ENCODE results near the gene ARID1B. TPM values are rescaled to one million over a fixed set of nuclear protein-coding genes. Genes with fewer than 3 reads are reported as not detected.
A peak's percentile ranks its signal among the peaks of the same experiment; 100 is the strongest.

Gene ARID1B
- total RNA-seq, 2 donors from 2014 or later, result 79.3 to 84.6 TPM

DNA sequence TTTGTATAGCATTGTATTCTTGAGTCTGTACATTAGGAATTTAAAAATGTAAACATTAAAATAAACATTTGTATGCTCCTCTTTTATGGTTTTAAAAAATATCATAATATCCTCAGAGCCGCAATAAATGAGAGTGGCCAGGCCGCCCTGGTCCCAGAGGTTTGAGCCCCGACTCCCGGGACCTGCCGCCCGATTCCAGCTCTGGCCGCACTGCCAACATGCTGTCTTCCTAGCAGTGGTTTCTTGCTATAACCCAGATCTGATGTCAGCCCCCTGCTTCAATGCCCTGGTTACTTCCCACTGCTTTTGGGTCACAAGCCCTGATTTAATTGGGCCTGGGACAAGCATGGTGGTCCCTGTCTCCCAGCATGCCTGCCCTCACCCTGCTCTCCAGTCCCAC lies 5.4 kb upstream of the ARID1B start:
- intact Hi-C loops (cut with DNase I), result loop anchor here (10.0 kb wide), 2 partner anchors 87 to 207 kb away; no protein-coding TSS in a partner anchor

DNA sequence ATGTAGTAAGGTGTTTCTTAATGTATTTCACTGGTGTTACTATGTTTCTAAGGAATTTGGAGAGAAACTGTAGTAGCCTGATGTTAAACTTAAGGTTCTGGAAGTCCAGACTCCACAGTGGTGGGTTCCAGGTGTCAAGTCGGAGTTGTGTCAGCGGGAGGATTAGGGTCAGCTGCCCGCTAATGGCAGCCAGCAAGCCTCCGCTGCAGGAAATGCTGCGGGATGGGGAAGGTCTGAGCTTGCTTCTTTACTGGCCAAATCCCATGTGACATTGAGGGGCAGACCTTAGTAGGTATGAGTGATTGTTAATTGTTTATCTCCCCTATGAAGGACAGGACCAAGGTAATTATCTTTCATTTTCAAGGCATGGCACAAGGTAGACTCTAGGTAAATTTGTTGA lies 3.7 kb upstream of the ARID1B start:
- no peak for DNase-seq (ENCODE audit: low spot score)
- intact Hi-C loops (cut with DNase I), result loop anchor here (10.0 kb wide), 2 partner anchors 89 to 209 kb away; no protein-coding TSS in a partner anchor

More for the DNA sequence above, 5.4 kb upstream of the ARID1B start:
- no peak for DNase-seq (ENCODE audit: low spot score)

DNA sequence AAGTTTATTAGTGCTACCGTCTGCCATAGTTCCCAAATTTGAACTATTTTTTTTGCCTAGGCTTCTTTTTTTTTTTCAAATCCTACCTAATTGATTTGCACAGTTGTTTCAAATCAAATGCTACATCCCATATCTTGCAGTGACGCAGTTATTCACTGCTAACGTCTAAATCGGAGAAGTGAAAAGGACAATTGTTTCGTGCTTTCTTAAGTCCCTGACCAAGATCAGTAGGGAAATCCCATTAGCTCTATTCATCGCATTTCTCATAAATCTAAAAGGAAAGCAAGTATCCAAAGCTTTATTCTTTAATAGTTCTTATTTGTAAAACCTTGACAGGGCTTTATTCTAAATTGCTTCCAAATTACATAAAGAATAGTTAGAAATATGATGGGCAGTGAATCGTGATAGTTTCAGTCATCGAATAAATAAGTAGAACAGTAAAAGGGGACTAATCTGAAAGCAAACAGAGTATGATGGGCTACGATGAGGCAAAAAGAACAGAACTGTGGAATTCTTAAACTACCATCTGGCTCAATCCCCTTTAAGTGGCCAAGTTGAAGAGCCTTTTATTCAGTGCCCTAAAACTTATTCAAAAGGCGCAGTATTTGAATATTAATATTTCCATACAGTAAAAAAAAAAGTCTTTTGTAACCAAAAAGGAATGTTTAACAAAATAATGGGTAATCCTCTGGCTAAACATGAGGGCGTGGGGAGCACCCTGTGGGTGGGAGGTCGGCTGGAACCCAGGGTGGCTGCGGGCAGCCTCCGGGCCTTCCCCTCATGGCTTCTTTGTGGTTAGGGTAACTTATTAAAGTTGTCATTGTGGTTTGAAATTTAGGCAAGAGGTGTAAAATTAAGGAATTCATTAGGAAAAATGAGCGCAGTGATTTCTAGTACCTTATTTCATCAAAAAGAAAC lies 3.0 kb upstream of the ARID1B start:
- DNase-seq (ENCODE audit: low spot score), result no peak
- intact Hi-C loops (cut with DNase I), result loop anchor here (10.0 kb wide), 2 partner anchors 89 to 209 kb away; no protein-coding TSS in a partner anchor

DNA sequence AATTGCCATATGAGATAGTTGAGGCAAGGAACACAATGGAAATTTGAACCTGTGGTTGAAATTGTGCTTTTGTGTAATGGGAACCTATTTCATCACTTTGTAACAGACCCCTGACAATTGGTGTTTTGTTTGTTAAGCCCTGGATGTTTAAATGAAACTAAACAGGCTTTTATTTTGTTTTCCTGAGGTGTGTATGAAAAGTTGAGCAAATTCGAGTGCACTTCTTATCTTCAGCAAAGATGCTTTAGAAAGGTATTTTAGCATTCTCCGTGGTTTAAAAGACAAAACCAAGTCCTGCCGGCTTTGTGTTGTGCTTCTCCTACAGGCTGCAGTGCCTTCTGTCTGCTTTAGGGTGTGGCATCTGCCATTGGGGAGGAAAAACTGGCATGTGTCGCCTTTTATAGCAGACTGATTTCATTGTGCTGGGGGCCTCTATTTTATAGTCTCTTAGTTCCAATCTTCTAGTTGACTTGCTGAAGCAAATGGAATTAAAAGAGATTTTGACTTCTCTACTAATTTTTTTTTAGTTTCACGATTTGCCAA lies 2.2 kb upstream of the ARID1B start:
- no peak for DNase-seq (ENCODE audit: low spot score)
- intact Hi-C loops (cut with DNase I), result loop anchor here (10.0 kb wide), 2 partner anchors 90 to 210 kb away; no protein-coding TSS in a partner anchor

DNA sequence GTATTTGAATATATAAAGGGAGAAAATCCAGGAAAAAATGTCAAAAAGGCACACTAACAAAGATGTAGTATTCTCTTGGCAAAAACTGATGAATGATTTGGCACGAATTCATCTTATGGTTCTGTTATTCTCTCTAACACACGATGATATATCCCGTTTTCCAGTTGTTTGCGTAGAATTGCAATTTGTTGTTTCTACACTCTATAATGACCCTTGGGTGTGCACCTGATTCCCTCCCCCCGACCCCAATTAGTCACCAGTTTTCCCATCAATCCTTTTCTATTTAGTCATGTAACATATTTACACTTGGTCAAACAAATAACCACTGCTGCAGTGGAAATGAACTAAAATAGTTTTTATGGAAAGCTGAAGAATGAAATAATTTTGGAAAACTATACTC lies 1.5 kb upstream of the ARID1B start:
- no peak for DNase-seq (ENCODE audit: low spot score)
- intact Hi-C loops (cut with DNase I), result loop anchor here (2.0 to 10.0 kb wide), 3 partner anchors 89 to 211 kb away; no protein-coding TSS in a partner anchor

DNA sequence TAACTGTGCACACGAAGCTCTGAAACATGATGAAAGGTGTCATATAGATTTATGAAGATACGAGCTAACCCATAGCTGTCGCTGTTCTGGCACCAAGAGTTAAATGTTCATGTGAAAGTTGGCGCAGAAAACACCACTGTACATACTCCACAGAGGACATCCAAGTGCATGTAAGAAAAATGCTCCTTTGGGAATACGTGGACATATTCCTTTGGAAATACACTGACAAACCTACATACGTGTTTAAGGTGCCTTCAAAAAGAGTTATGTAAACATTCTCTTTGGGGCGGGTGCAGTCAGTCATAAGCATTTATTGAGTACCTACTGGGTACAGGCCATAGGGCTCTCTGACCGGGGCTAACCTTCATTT lies 723 bp upstream of the ARID1B start:
- intact Hi-C loops (cut with DNase I), result loop anchor here (2.0 to 10.0 kb wide), 3 partner anchors 90 to 212 kb away; no protein-coding TSS in a partner anchor
- DNase-seq (ENCODE audit: low spot score), result no peak

DNA sequence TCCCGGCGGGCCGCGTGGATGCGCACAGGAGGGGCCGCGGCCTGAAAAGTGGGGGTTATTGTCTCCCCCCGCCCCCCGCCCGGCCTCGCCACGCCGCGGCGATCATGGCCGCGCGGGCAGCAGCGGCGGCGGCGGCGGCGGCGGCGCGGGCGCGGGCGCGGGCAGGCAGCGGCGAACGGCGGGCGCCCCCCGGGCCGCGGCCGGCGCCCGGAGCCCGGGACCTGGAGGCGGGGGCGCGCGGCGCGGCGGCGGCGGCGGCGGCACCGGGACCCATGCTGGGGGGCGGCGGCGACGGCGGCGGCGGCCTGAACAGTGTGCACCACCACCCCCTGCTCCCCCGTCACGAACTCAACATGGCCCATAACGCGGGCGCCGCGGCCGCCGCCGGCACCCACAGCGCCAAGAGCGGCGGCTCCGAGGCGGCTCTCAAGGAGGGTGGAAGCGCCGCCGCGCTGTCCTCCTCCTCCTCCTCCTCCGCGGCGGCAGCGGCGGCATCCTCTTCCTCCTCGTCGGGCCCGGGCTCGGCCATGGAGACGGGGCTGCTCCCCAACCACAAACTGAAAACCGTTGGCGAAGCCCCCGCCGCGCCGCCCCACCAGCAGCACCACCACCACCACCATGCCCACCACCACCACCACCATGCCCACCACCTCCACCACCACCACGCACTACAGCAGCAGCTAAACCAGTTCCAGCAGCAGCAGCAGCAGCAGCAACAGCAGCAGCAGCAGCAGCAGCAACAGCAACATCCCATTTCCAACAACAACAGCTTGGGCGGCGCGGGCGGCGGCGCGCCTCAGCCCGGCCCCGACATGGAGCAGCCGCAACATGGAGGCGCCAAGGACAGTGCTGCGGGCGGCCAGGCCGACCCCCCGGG lies 637 bp downstream of the ARID1B start:
- intact Hi-C loops (cut with DNase I), result loop anchor here (2.0 to 10.0 kb wide), 3 partner anchors 91 to 213 kb away; no protein-coding TSS in a partner anchor
- peak; percentile 89 for DNase-seq (ENCODE audit: low spot score)

DNA sequence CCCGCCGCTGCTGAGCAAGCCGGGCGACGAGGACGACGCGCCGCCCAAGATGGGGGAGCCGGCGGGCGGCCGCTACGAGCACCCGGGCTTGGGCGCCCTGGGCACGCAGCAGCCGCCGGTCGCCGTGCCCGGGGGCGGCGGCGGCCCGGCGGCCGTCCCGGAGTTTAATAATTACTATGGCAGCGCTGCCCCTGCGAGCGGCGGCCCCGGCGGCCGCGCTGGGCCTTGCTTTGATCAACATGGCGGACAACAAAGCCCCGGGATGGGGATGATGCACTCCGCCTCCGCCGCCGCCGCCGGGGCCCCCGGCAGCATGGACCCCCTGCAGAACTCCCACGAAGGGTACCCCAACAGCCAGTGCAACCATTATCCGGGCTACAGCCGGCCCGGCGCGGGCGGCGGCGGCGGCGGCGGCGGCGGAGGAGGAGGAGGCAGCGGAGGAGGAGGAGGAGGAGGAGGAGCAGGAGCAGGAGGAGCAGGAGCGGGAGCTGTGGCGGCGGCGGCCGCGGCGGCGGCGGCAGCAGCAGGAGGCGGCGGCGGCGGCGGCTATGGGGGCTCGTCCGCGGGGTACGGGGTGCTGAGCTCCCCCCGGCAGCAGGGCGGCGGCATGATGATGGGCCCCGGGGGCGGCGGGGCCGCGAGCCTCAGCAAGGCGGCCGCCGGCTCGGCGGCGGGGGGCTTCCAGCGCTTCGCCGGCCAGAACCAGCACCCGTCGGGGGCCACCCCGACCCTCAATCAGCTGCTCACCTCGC lies 1.5 kb downstream of the ARID1B start:
- DNase-seq (ENCODE audit: low spot score), result peak; percentile 84

DNA sequence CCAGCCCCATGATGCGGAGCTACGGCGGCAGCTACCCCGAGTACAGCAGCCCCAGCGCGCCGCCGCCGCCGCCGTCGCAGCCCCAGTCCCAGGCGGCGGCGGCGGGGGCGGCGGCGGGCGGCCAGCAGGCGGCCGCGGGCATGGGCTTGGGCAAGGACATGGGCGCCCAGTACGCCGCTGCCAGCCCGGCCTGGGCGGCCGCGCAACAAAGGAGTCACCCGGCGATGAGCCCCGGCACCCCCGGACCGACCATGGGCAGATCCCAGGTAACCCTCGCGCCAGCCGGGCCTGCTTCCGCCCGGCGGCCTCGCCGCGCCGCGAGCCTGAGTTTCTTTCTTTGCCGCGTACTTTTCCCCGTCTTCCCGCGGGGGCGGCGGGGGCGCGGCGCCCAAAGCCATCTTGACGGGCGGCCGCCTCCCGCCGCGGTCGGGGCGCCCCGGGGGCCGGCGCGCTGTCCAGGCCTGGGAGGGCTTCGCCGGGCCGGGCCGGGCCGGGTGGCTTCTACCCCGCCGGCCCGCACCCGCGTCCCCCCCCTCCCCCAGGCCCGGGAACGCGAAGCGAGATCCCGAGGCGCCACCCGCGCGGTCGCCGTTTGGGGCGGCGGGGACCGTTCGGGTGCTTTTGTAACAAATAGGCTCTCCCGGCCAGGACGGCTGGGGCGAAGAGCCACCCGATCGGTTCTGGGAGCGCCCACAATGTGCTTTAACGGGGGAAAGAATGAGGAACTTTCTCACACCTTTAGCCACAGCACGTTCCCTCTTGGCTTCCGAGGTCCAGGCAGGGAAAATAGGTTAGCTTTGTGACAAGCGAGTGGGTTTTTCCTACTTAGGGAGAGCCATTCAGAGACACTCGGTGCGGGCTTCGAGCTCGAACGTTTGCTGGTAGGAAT lies 2.3 kb downstream of the ARID1B start:
- intact Hi-C loops (cut with DNase I), result loop anchor here (5.0 to 10.0 kb wide), 5 partner anchors 48 to 243 kb away; no protein-coding TSS in a partner anchor
- DNase-seq (ENCODE audit: low spot score), result peak; percentile 82

More for the DNA sequence above, 1.5 kb downstream of the ARID1B start:
- intact Hi-C loops (cut with DNase I), result loop anchor here (10.0 kb wide), 2 partner anchors 94 to 214 kb away; no protein-coding TSS in a partner anchor

DNA sequence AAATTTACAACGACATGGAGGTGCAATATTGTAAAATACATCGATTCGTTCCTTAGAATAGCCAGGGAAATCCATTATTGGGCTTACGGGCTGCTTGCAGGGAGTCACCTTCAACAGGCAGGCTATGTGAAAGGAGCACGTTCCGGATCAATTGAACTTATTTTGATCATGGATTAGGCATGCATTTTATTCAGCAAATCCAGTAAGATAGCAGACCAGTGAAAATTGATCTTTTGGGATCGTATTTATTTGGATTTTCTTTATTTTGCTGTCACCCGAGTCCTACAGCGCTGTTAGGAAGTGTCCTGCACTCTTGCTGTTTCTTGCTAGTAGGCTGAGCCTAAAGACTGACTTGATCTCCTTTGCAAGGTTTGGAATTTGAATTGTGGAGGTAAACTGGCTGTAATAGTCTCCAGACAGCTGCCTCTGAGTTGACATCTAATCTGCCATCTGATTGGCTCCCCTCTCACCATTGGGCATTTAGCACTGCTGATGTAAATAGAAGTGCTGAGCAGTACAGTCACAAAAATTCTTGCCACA lies 3.0 kb downstream of the ARID1B start:
- intact Hi-C loops (cut with DNase I), result loop anchor here (5.0 to 10.0 kb wide), 3 partner anchors 47 to 242 kb away; no protein-coding TSS in a partner anchor

DNA sequence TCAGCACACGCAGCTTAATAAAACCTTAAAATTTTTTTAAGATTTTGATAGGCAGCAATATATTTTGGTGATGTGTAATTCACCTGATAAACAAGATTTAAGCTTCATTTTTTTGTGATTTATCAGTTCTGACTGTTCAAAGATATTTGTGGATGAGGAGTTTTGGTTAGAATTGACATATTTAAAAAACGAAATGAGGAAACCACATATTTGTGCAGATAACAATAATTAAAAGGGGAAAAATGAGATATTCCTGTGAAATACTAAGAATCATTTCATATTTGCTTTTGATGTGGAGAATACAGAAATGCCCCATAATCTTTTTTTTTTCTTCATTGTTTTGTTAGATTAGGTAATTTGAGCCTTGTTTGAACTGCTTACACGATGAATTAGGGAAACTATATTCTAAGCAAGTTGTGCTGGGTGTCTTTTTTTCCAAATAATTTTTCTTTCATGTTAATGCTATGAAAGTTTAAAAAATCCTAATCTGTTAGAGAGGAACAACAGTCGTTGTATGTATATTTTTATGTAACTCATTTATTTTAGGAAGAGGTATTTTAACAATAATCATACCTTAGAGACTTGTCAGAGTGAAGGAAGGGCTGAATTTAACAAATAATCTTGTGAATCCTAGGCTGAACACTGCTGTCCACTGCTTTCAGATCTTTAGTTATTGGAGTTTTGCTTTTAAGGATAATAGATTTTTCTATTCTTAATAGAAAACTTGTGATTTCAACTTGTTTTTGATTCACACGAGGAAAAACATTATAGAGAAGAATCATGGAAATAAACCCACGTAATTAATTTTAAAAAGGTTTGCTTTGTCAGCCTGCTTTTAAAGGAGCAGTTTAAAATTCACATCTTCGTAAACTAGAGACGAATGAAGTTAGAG lies 4.0 kb downstream of the ARID1B start:
- intact Hi-C loops (cut with DNase I), result loop anchor here (5.0 to 10.0 kb wide), 3 partner anchors 46 to 241 kb away; no protein-coding TSS in a partner anchor
- no peak for DNase-seq (ENCODE audit: low spot score)

More for the DNA sequence above, 3.0 kb downstream of the ARID1B start:
- no peak for DNase-seq (ENCODE audit: low spot score)

DNA sequence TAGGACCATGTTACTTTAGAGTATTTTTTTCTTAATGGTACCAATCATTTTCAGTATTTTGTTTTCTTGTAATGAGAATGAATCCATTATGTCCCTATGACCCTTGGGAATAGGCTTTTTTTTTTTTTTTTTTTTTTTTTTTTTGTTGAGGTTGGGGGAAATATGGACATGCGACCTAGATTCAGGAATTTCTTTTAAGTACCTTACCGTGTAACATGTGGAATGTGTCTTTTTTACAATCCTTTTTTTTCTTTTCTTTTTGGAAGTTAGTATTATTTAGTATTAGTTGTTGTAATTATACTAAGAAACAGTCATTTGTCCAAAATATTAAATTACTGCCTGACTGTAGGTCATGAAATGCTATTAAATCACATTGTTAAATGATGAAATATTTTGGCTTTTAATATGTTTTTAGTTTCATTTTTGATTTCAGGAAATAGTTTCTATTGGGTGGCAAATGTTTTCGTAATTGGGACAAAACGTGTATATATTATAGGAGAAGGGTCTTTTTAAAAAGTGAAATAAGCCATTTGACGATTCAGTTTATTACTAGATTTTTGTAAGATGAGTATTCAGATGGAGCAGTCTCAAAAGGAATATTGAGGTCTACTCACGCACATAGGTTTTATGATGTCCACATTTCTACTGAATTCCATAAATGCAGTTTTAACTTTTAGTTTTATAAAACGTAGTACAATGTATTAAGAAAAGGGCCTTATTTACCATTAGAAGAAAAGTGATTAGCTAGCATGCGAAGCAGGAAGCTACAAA lies 4.9 kb downstream of the ARID1B start:
- no peak for DNase-seq (ENCODE audit: low spot score)
- intact Hi-C loops (cut with DNase I), result loop anchor here (5.0 to 10.0 kb wide), 3 partner anchors 45 to 240 kb away; no protein-coding TSS in a partner anchor

DNA sequence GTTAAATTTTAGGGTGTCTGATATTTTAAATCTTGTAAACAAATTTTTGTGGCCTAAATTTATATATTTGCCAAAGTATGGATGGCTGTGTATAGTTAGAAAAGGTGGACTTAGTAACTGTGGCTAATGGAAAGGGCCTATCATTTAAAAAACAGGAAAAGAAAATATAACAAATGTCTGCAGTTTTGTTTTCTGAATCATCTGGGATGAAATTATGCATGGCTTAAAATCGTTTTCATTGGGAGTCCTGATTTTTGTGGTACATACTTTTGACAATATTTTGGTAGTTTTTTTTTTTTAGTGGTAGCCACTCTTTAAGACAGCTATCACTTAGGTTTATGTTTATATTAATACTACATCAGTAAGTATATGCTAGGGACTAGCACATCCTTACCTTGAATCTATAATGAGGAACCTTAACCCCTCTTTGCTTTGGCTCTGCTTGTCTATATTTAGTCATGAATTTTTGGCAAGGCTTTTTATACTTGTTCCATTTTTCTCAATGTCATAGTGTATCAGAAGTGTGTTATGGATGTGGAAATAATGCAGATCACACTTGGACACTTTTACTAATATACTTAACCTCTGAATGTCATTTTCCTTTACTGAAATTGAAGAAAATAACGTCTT lies 5.6 kb downstream of the ARID1B start:
- no peak for DNase-seq (ENCODE audit: low spot score)
- intact Hi-C loops (cut with DNase I), result loop anchor here (5.0 to 10.0 kb wide), 3 partner anchors 44 to 239 kb away; no protein-coding TSS in a partner anchor

DNA sequence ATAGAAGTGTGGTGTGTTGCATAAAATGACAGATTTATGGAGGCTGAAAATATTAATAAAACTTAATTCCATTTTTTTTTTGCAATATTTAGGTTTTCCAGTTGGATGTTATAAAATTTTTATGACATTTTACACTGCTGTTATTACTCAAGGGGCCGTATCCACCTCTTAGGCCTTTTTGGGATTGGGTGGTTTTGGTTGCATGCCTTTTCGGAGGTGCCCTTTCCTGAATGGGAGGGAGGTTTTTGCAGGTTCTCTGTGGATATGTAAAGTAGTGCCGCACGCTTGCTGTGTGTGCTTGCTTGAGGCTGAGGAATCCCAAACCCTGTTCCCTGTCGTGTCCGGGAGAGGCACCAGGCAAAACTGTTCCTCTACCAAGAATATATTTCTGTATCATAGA lies 6.8 kb downstream of the ARID1B start:
- DNase-seq (ENCODE audit: low spot score), result no peak
- intact Hi-C loops (cut with DNase I), result loop anchor here (5.0 to 10.0 kb wide), 3 partner anchors 43 to 238 kb away; no protein-coding TSS in a partner anchor

Data from posterior vena cava (tissue), 2 donors.